Measurements from ENCODE around the gene INSL3.
A peak's percentile ranks its signal among the peaks of the same experiment; 100 is the strongest.

Gene INSL3

DNA sequence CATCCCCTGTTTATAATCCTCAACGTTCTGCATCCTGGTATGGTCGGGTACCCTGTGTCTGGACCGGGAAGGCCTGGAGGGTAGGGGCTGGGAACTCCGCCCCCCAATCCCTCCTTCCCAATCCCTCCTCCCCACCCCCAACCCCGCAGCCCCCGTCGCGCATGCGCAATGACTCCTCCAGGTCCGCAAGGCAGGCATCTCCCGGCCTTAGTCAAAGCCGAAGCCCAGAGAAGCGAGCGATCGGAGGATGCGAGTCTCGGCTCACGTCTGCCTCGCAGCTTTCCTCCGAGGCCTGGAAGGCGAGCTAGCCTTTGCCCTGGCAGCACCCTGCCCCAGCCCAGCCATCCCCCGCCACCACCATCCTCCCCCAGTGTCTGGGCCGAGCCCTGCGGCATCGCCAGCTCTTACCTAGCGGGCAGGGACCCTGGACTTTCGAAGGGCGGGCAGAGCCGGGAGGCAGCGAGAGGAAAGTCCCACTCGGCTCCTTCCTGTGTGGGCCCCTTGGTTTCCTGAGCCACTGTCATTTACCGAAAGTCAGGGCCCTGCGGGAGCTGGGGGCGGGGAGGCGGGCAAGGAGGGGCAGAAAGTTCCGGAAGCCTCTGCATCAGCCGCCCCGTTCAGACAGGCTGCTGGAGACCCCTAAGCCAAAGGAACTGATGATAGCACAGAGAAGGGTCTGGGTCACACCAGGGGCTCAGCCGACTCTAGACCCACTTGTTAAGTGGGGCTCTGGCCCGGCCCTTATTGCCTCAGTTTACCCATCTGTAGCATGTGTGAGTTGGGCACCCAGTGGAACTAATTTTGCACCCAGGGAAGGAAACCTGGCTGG, 26.4 kb upstream of the INSL3 start, which contains the start of gene JAK3:
Gene JAK3 (minus strand): TSS at position 445 of the 829 bp plus-strand sequence. CDS start 3,565 bp downstream, outside the sequence.
- Histone ChIP-seq H3K4me1 (ENCODE audit: insufficient read depth, low read length, poor library complexity, severe bottlenecking) (peaks cover 41% of the 10 kb centered on the region), H2AFZ (ENCODE audit: low read length) (peak within 1 kb of the TSS; percentile 77), H3K36me3 (ENCODE audit: insufficient read depth, low read length) (no peaks in the 10 kb centered on the region), H3K4me2 (ENCODE audit: low read depth, low read length, poor library complexity, severe bottlenecking) (peak within 1 kb of the TSS; percentile 84), H3K79me2 (ENCODE audit: insufficient read depth, low read length) (peaks cover 38% of the 10 kb centered on the region), H3K9ac (ENCODE audit: low read depth, low read length, poor library complexity, severe bottlenecking) (peak within 1 kb of the TSS; percentile 83), H3F3A (ENCODE audit: low read depth) (no peaks in the 10 kb centered on the region), H3K4me3 (ENCODE audit: low read length, poor library complexity, severe bottlenecking) (peak within 1 kb of the TSS; percentile 74), H3K9me2 (replicated peaks; ENCODE audit: low read depth, low read length) (no peaks in the 10 kb centered on the region), H3K27me3 (ENCODE audit: insufficient read depth, low read length, poor library complexity, severe bottlenecking) (no peaks in the 10 kb centered on the region), H3K9me3 (ENCODE audit: insufficient read depth, low read depth, low read length) (no peaks in the 10 kb centered on the region), H4K20me1 (ENCODE audit: insufficient read depth, low read length, poor library complexity, severe bottlenecking) (peaks cover 3% of the 10 kb centered on the region)
- TF ChIP-seq, protein P1, sequence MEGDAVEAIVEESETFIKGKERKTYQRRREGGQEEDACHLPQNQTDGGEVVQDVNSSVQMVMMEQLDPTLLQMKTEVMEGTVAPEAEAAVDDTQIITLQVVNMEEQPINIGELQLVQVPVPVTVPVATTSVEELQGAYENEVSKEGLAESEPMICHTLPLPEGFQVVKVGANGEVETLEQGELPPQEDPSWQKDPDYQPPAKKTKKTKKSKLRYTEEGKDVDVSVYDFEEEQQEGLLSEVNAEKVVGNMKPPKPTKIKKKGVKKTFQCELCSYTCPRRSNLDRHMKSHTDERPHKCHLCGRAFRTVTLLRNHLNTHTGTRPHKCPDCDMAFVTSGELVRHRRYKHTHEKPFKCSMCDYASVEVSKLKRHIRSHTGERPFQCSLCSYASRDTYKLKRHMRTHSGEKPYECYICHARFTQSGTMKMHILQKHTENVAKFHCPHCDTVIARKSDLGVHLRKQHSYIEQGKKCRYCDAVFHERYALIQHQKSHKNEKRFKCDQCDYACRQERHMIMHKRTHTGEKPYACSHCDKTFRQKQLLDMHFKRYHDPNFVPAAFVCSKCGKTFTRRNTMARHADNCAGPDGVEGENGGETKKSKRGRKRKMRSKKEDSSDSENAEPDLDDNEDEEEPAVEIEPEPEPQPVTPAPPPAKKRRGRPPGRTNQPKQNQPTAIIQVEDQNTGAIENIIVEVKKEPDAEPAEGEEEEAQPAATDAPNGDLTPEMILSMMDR (conservative IDR thresholded peaks at IDR 0.05; ENCODE audit: low read length), result no peak
- TF ChIP-seq EZH2phosphoT487 (IDR thresholded peaks at IDR 0.05; ENCODE audit: borderline replicate concordance), result no peak

DNA sequence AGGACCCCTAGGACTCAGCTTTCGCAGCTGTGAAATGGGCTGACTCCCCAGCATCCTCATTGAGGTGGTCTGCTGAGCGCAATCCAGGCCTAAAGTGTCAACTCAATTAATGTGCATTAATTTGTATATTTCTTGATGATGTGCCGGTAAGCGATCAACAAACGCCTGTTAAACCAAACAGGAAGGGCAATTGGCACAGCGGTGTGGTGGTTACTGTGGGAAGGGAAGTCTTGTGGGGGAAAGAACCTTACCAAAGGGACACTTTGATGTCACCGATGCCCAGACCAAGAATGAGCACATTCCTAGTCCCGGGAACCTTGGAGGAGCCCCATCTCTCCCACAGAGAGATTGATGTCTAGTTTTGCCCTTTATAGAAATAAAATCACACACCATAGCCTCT, 24.8 kb upstream of the INSL3 start:
- TF ChIP-seq EZH2phosphoT487 (IDR thresholded peaks at IDR 0.05; ENCODE audit: borderline replicate concordance), result no peak
- TF ChIP-seq, protein P1 (conservative IDR thresholded peaks at IDR 0.05; ENCODE audit: low read length), result no peak
- no peaks in the 10 kb centered on the region for H3F3A ChIP-seq (ENCODE audit: low read depth)
- H3K9me2 ChIP-seq (replicated peaks; ENCODE audit: low read depth, low read length), result no peaks in the 10 kb centered on the region
- H3K4me2 ChIP-seq (ENCODE audit: low read depth, low read length, poor library complexity, severe bottlenecking), result peak overlapping the region; percentile 84
- H3K79me2 ChIP-seq (ENCODE audit: insufficient read depth, low read length), result peaks cover 38% of the 10 kb centered on the region
- no peak overlapping the region for H2AFZ ChIP-seq (ENCODE audit: low read length)
- H4K20me1 ChIP-seq (ENCODE audit: insufficient read depth, low read length, poor library complexity, severe bottlenecking), result peaks cover 3% of the 10 kb centered on the region
- H3K9me3 ChIP-seq (ENCODE audit: insufficient read depth, low read depth, low read length), result no peaks in the 10 kb centered on the region
- H3K36me3 ChIP-seq (ENCODE audit: insufficient read depth, low read length), result peaks cover 5% of the 10 kb centered on the region; the same call in 1 of the 2 replicates
- H3K4me1 ChIP-seq (ENCODE audit: insufficient read depth, low read length, poor library complexity, severe bottlenecking), result peaks cover 41% of the 10 kb centered on the region
- no peaks in the 10 kb centered on the region for H3K27me3 ChIP-seq (ENCODE audit: insufficient read depth, low read length, poor library complexity, severe bottlenecking)
- H3K4me3 ChIP-seq (ENCODE audit: low read length, poor library complexity, severe bottlenecking), result peak overlapping the region; percentile 74
- peak overlapping the region; percentile 83 for H3K9ac ChIP-seq (ENCODE audit: low read depth, low read length, poor library complexity, severe bottlenecking)

DNA sequence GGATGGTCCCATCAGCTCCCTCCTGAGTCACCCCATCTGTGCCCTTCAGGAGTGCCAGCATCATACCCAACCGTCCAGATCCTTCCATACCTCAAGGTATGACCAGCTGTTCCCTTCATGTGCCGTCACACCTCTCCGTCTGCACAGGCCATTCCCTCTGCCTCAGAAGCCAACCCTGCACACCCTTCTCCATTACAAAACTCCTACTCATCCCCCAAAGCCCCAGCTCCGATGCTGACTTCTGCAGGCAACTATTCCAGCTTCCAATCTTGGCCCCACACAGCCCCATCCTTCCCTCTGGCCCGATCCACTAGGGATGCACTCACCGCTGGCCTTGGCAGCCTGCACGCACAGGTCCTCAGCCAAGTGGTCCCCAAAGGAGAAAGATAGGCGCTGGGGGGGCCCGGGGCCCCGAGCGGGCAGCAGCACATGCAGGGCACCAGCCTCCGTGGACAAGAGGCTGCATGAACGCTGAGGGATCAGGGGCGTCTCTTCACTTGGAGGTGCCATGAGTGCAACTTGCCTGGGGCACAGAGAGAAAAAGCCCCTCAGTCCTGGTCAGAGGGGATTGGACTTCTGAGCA, 22.7 kb upstream of the INSL3 start:
- no peaks in the 10 kb centered on the region for H3F3A ChIP-seq (ENCODE audit: low read depth)
- peaks cover 27% of the 10 kb centered on the region for H3K4me1 ChIP-seq (ENCODE audit: insufficient read depth, low read length, poor library complexity, severe bottlenecking)
- no peaks in the 10 kb centered on the region for H3K27me3 ChIP-seq (ENCODE audit: insufficient read depth, low read length, poor library complexity, severe bottlenecking)
- H3K9me2 ChIP-seq (replicated peaks; ENCODE audit: low read depth, low read length), result no peaks in the 10 kb centered on the region
- H3K4me2 ChIP-seq (ENCODE audit: low read depth, low read length, poor library complexity, severe bottlenecking), result peak overlapping the region; percentile 11
- H3K79me2 ChIP-seq (ENCODE audit: insufficient read depth, low read length), result peaks cover 38% of the 10 kb centered on the region
- H3K9ac ChIP-seq (ENCODE audit: low read depth, low read length, poor library complexity, severe bottlenecking), result no peak overlapping the region
- TF ChIP-seq, protein P1 (conservative IDR thresholded peaks at IDR 0.05; ENCODE audit: low read length), result no peak
- TF ChIP-seq EZH2phosphoT487 (IDR thresholded peaks at IDR 0.05; ENCODE audit: borderline replicate concordance), result no peak
- no peaks in the 10 kb centered on the region for H3K9me3 ChIP-seq (ENCODE audit: insufficient read depth, low read depth, low read length)
- peaks cover 3% of the 10 kb centered on the region for H4K20me1 ChIP-seq (ENCODE audit: insufficient read depth, low read length, poor library complexity, severe bottlenecking)
- peaks cover 16% of the 10 kb centered on the region; the same call in 1 of the 2 replicates for H3K36me3 ChIP-seq (ENCODE audit: insufficient read depth, low read length)
- no peak overlapping the region for H3K4me3 ChIP-seq (ENCODE audit: low read length, poor library complexity, severe bottlenecking)
- H2AFZ ChIP-seq (ENCODE audit: low read length), result no peak overlapping the region
